Right lobe of liver (tissue), 6 donors: Measurements from ENCODE around the gene SNX30. TPM values are rescaled to one million over a fixed set of nuclear protein-coding genes. Genes with fewer than 3 reads are reported as not detected.

Source experiments
- ATAC-seq, 4 donors: fragments of 200-7000 bp; cut with Tn5 transposase; one replicate each; pipeline ENCODE4 v1.9.1; 2020; ENCODE audit warnings: mild to moderate bottlenecking in 4 of 4, moderate library complexity in 4 of 4
- DNase-seq, 3 donors: peaks; one replicate each; pipeline ENCODE4 v3.0.0-alpha.2; 2020
- H3K27ac ChIP-seq, 3 donors: fragments of 200-600 bp; one replicate each; pipeline ENCODE4 v1.8.0; 2022
- H3K27me3 ChIP-seq, 2 donors: fragments of 200-600 bp; one replicate each; pipeline ENCODE4 v1.8.0; 2022
- H3K36me3 ChIP-seq, 4 donors: fragments of 200-600 bp; sonication (generic) in 1 of 4; one replicate each; pipeline versions ENCODE4 v1.5.1 to v1.8.0; 2017 to 2022; ENCODE audit warnings: control low read depth in 1 of 4
- H3K4me1 ChIP-seq, 4 donors: fragments of 200-600 bp; sonication (generic) in 1 of 4; one replicate each; pipeline versions ENCODE4 v1.5.1 to v1.8.0; 2017 to 2022; ENCODE audit warnings: control low read depth in 1 of 4
- H3K4me3 ChIP-seq, 3 donors: fragments of 200-600 bp; one replicate each; pipeline ENCODE4 v1.8.0; 2022
- H3K9me3 ChIP-seq, 4 donors: fragments of 200-600 bp; sonication (generic) in 1 of 4; one replicate each; pipeline versions ENCODE4 v1.5.1 to v1.8.0; 2017 to 2022; ENCODE audit warnings: control low read depth in 1 of 4
- POLR2A ChIP-seq: fragments of 450-650 bp; IDR thresholded peaks from one replicate; pipeline ENCODE4 v1.6.1; 2017; ENCODE audit warnings: antibody characterized with exemption, mild to moderate bottlenecking
- WGBS: methylation state at CpG from one replicate; pipeline ENCODE4 v1.1.6; 2018; ENCODE audit warnings: low coverage, low lambda C conversion rate; ENCODE audit not compliant: insufficient coverage; ENCODE audit errors: missing lambda C conversion rate; 5-methylcytosine and 5-hydroxymethylcytosine counted together
- intact Hi-C, 2 donors: fragments of 100-400 bp; cut with DNase I; formaldehyde crosslinking; loops; one replicate each; pipeline versions ENCODE4 v1.11.2 to v1.14.1; 2022
- total RNA-seq, 6 experiments: library from RNA; depleted of rRNA in 2 of 6; stranded (reverse); fragments of >200 nt in 2 of 6; fragmentation: NEBNext Ultra II Directional in 3 of 6; extraction: Animal tissue kit (Norgen Biotek cat#: 25700) in 3 of 6; gene quantifications; one replicate each; pipeline versions ENCODE4 v1.1.0 to v1.2.4, GENCODE V29; 2016 to 2023
- TF ChIP-seq, protein P1 (sequence below), 4 donors: fragments of 200-600 bp in 3 of 4; fragments of 450-650 bp in 1 of 4; IDR thresholded peaks; one replicate each; pipeline versions ENCODE4 v1.5.1 to v1.8.0; 2016 to 2022; ENCODE audit warnings: antibody characterized with exemption in 4 of 4, mild to moderate bottlenecking in 2 of 4
- donor health status: DM: no; HTN: yes; CAD: no.
- donor health status: DM: no; HTN: no; CAD: no.
- donor health status: DM: no; HTN: no; CAD: no.
- donor health status: DM: no; HTN: yes; CAD: no.
- donor health status: DM: no; HTN: yes; CAD: no.

Gene SNX30
- total RNA-seq, 6 experiments from 2014 or later: 5.2 to 9.0 (median 7.5) TPM

DNA sequence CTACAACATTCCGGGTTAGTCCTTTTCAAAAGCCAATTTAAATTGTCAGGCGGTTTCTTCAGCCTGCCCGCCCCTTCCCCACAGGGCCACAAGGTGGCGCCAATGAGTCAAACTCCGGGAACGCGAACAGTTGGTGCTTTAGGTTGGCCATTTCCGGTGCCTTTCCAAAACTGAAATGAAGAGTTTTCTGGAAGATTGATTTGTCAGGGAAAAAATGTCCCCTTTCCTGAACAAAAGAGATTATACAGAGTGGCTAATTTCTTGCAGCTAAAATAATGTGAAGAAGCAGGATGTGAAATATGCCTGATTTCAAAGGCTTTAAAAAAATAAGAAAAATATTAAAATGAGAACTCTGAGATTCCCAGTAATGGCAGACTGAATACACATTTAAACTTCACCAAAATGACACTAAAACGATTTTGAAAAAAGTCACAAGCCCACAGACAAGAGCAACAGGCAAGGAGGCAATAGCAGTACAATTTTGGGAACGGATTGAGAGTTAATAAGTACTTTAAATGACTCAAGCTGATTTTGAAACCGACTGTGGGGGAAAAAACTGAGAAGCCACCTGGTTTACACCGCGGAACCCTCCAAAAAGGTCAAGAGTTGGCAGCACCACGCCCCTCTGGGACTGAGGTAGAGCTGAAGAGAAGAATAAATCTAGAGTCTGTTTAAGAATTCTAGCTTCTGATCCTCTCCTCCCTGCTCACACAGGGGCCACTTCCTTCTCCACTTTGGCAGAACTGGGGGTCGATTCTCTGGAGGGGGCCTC is 94.4 kb downstream of the SNX30 start:
- TF ChIP-seq, protein P1, sequence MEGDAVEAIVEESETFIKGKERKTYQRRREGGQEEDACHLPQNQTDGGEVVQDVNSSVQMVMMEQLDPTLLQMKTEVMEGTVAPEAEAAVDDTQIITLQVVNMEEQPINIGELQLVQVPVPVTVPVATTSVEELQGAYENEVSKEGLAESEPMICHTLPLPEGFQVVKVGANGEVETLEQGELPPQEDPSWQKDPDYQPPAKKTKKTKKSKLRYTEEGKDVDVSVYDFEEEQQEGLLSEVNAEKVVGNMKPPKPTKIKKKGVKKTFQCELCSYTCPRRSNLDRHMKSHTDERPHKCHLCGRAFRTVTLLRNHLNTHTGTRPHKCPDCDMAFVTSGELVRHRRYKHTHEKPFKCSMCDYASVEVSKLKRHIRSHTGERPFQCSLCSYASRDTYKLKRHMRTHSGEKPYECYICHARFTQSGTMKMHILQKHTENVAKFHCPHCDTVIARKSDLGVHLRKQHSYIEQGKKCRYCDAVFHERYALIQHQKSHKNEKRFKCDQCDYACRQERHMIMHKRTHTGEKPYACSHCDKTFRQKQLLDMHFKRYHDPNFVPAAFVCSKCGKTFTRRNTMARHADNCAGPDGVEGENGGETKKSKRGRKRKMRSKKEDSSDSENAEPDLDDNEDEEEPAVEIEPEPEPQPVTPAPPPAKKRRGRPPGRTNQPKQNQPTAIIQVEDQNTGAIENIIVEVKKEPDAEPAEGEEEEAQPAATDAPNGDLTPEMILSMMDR (IDR thresholded peaks at IDR 0.05): peak; percentile 92 to 99 (median 98)
- no peak for TF ChIP-seq POLR2A
- Histone ChIP-seq H3K4me3 (no peak overlapping the region), H3K27ac (no peak overlapping the region), H3K9me3 (no peaks in the 10 kb centered on the region), H3K36me3 (no peaks in the 10 kb centered on the region), H3K4me1 (no peaks in the 10 kb centered on the region), H3K27me3 (no peaks in the 10 kb centered on the region)
- 18% methylated on average over 14 of the region's 15 CpGs for WGBS
- DNase-seq: peak; percentile 76 to 83 (median 83)
- ATAC-seq: peak; percentile 91 to 98 (median 94)
- intact Hi-C loops: loop anchor here (10.0 kb wide), 1 partner anchor 60 kb away; no protein-coding TSS in a partner anchor

DNA sequence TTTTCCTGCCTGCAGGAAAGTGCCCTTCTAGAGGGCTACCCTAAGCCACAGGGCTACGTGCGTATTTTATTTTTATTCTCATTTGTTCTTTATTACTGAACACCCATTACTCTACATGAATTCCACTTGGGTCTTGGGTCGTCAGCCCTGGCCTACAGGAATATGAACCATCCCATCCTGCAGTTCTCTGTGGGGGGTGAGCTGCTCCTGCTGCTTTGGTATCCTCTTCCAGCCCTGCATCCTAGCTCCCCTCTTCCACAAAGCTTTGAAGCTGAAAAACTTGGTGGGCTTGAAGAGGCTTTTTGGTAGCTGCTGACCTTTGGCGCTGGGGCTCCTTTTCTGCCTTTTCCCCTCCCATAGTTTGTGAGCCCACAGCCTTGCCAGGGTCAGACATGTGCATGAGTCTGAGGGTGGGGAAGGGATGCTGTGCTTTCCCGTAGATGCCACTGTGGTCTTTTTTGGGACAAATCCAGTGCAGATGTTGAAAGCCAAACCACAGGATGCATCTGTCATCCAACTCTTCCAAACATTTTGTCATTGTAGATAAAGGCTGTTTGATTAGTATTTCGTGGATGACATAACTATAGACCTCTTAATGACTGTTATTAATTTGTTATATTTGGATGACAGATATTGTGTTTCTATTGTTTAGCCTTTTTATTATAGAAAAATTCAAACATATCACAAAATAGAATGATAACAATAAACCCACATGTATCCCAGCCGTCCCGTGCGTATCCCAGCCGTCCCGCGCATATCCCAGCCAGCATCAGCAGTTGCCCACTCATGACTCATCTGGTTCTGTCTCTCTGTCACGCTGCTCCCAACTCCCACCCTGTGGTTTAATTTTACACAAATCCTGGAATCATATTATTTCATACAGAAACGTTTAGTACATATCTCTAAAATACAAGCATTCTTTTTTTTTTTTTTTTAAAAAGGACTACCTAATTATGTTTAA is 96.2 kb downstream of the SNX30 start:
- Histone ChIP-seq H3K4me3 (no peak overlapping the region), H3K36me3 (peaks cover 0 to 5% (median 0%) of the 10 kb centered on the region in 4 donors), H3K27ac (no peak overlapping the region), H3K27me3 (no peaks in the 10 kb centered on the region), H3K4me1 (no peaks in the 10 kb centered on the region), H3K9me3 (no peaks in the 10 kb centered on the region)
- no peak for ATAC-seq
- intact Hi-C loops: loop anchor here (10.0 kb wide), 1 partner anchor 58 kb away; no protein-coding TSS in a partner anchor
- 78% methylated on average over 13 of the region's 14 CpGs for WGBS
- TF ChIP-seq POLR2A: no peak
- TF ChIP-seq, protein P1 (IDR thresholded peaks at IDR 0.05): no peak
- DNase-seq: no peak

DNA sequence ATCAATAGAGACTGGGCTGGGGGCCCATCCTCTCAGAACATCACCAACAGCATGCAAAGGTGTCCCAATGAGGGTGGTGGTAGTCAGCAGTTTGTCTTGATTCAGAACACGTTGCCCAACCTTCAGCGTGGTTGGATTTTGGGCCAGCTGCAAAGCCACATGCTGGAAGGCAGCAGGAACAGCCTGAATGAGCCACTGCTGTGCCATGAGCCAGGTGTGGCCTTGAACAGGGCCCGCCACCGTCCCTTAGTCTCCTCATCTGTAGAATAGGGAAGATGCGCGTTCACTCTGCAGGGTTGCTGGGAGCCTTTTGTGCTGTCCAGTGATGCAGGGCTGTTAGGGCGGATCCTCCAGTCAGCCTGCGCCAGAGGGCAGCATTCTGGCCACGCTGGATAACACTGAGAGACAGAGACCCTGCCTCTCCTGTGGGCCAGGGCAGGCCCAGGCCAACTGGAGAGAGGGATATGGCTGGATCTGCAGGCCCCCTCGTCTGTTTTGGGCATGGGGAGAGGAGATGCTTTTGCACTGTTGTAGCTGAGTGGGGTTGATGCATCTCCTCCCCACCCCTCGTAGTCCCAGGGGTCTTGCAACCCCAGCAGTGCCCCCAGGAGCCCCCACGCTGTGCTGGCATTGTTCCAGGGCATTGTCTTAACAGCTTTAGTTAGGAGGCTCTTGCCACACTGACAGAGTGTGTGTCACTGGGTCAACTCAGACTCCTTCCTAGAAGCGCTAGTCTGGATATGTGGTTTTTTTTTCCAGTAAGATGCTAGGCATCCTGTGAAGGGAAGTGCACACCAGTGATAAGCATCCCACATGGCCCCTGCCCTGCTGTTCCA is 98.0 kb downstream of the SNX30 start:
- peaks cover 0 to 5% (median 0%) of the 10 kb centered on the region in 4 donors for H3K36me3 ChIP-seq
- TF ChIP-seq, protein P1 (IDR thresholded peaks at IDR 0.05): no peak
- no peak for TF ChIP-seq POLR2A
- H3K9me3 ChIP-seq: no peaks in the 10 kb centered on the region
- no peak for DNase-seq
- H3K4me1 ChIP-seq: no peaks in the 10 kb centered on the region
- 66% methylated on average over 6 of the region's 13 CpGs for WGBS
- H3K4me3 ChIP-seq: no peak overlapping the region
- no peak overlapping the region for H3K27ac ChIP-seq
- intact Hi-C loops: loop anchor here (10.0 kb wide), 1 partner anchor 56 kb away; no protein-coding TSS in a partner anchor
- ATAC-seq: peak in 1 of 4 donors; percentile 9
- H3K27me3 ChIP-seq: no peaks in the 10 kb centered on the region
